GM21737 (cell line): ENCODE results near the gene TBL1X.

ENCODE experiments used
- ATAC-seq: cut with Tn5 transposase; IDR thresholded peaks from one replicate; pipeline ENCODE4 v1.9.1; 2021; ENCODE audit warnings: mild to moderate bottlenecking, moderate library complexity; ENCODE audit not compliant: unreplicated experiment

Gene TBL1X

GRCh38 chrX:9494771-9495170, 29.9 kb downstream of the TBL1X start:
- no peak for ATAC-seq

- no peak for ATAC-seq
Measured at GRCh38 chrX:9495496-9495895, 30.6 kb downstream of the TBL1X start.

GRCh38 chrX:9498236-9498635, 33.4 kb downstream of the TBL1X start:
- ATAC-seq, result no peak

GRCh38 chrX:9500584-9500983, 35.7 kb downstream of the TBL1X start:
- no peak for ATAC-seq

GRCh38 chrX:9501362-9501761, 36.5 kb downstream of the TBL1X start:
- ATAC-seq, result no peak

- ATAC-seq, result no peak
Measured at GRCh38 chrX:9503261-9503660, 38.4 kb downstream of the TBL1X start.

- ATAC-seq, result no peak
Measured at GRCh38 chrX:9510366-9510765, 45.5 kb downstream of the TBL1X start.

- ATAC-seq, result no peak
Measured at GRCh38 chrX:9510980-9511379, 46.1 kb downstream of the TBL1X start.

- ATAC-seq, result no peak
Measured at GRCh38 chrX:9515489-9515888, 50.6 kb downstream of the TBL1X start.

GRCh38 chrX:9515973-9516538, 51.2 kb downstream of the TBL1X start:
- ATAC-seq, result no peak

- ATAC-seq, result no peak
Measured at GRCh38 chrX:9516635-9517034, 51.8 kb downstream of the TBL1X start.

GRCh38 chrX:9518051-9518450, 53.2 kb downstream of the TBL1X start:
- no peak for ATAC-seq

GRCh38 chrX:9518889-9519288, 54.0 kb downstream of the TBL1X start:
- ATAC-seq, result no peak

- no peak for ATAC-seq
Measured at GRCh38 chrX:9519546-9520216, 54.8 kb downstream of the TBL1X start.

GRCh38 chrX:9520217-9520590, 55.3 kb downstream of the TBL1X start:
- ATAC-seq, result no peak

- no peak for ATAC-seq
Measured at GRCh38 chrX:9522378-9523155, 57.7 kb downstream of the TBL1X start.

GRCh38 chrX:9525511-9526248, 60.8 kb downstream of the TBL1X start:
- ATAC-seq, result no peak

GRCh38 chrX:9526965-9527364, 62.1 kb downstream of the TBL1X start:
- ATAC-seq, result no peak

GRCh38 chrX:9528498-9528897, 63.6 kb downstream of the TBL1X start:
- ATAC-seq, result no peak

GRCh38 chrX:9529223-9529622, 64.4 kb downstream of the TBL1X start:
- ATAC-seq, result no peak

GRCh38 chrX:9530848-9531274, 66.0 kb downstream of the TBL1X start:
- ATAC-seq, result no peak

- no peak for ATAC-seq
Measured at GRCh38 chrX:9532349-9532748, 67.5 kb downstream of the TBL1X start.
